HepG2 (cell line): ENCODE measurements around the gene CDK2AP2. TPM values are rescaled to one million over a fixed set of nuclear protein-coding genes. Genes with fewer than 3 reads are reported as not detected.

Experiments used
- HNF4G ChIP-seq, 2 experiments: sonication (generic) in 1 of 2; formaldehyde crosslinking in 1 of 2; IDR thresholded peaks; 2 replicates each; pipeline versions ENCODE4 v1.4.0 to v1.6.1; 2011 to 2020; ENCODE audit warnings: borderline replicate concordance in 2 of 2, low read depth in 2 of 2, mild to moderate bottlenecking in 2 of 2, low read length in 1 of 2, missing genetic modification reagents in 1 of 2, moderate library complexity in 1 of 2
- HOXD1 ChIP-seq: sonication (generic); formaldehyde crosslinking; IDR thresholded peaks from 2 replicates; pipeline ENCODE4 v1.5.0; 2020; ENCODE audit warnings: missing genetic modification reagents
- MTF2 ChIP-seq: sonication (generic); formaldehyde crosslinking; IDR thresholded peaks from 2 replicates; pipeline ENCODE4 v1.5.0; 2020; ENCODE audit warnings: missing genetic modification reagents, borderline replicate concordance
- SMAD9 ChIP-seq: sonication (generic); formaldehyde crosslinking; IDR thresholded peaks from 2 replicates; pipeline ENCODE4 v1.5.1; 2020; ENCODE audit warnings: mild to moderate bottlenecking, missing genetic modification reagents
- SNAI1 ChIP-seq: sonication (generic); formaldehyde crosslinking; IDR thresholded peaks from 2 replicates; pipeline ENCODE4 v1.5.0; 2020; ENCODE audit warnings: mild to moderate bottlenecking, missing genetic modification reagents, borderline replicate concordance
- ZBTB42 ChIP-seq: sonication (generic); formaldehyde crosslinking; IDR thresholded peaks from 2 replicates; pipeline ENCODE4 v1.5.0; 2020; ENCODE audit warnings: mild to moderate bottlenecking, missing genetic modification reagents
- ZC3H4 ChIP-seq: sonication (generic); formaldehyde crosslinking; IDR thresholded peaks from 2 replicates; pipeline ENCODE4 v1.4.0; 2020; ENCODE audit warnings: missing genetic modification reagents, borderline replicate concordance
- ZHX2 ChIP-seq, 2 experiments: sonication (generic) in 1 of 2; formaldehyde crosslinking in 1 of 2; IDR thresholded peaks; 2 replicates each; pipeline versions ENCODE4 v1.6.1 to v1.9.0; 2014 to 2022; ENCODE audit warnings: antibody characterized with exemption in 1 of 2, borderline replicate concordance in 1 of 2, inconsistent platforms in 1 of 2, low read depth in 1 of 2, missing genetic modification reagents in 1 of 2
- ZNF280B ChIP-seq: sonication (generic); formaldehyde crosslinking; IDR thresholded peaks from 2 replicates; pipeline ENCODE4 v1.5.0; 2020; ENCODE audit warnings: missing genetic modification reagents, mild to moderate bottlenecking, borderline replicate concordance
- ZNF557 ChIP-seq: sonication (generic); formaldehyde crosslinking; IDR thresholded peaks from 2 replicates; pipeline ENCODE4 v1.4.0; 2020; ENCODE audit warnings: missing genetic modification reagents
- ZNF772 ChIP-seq: sonication (generic); formaldehyde crosslinking; IDR thresholded peaks from 2 replicates; pipeline ENCODE4 v1.5.0; 2020; ENCODE audit warnings: mild to moderate bottlenecking, missing genetic modification reagents
- polyA plus RNA-seq, 8 experiments: library from polyadenylated mRNA; depleted of rRNA in 3 of 8; stranded (reverse) in 7 of 8; unstranded in 1 of 8; fragments of >200 nt; fragmentation: Illumina TruSeq in 4 of 8; extraction: Trizol in 4 of 8; gene quantifications; 2 replicates each; pipeline versions ENCODE4 v1.2.1 to v1.2.3, GENCODE V29; 2011 to 2016; ENCODE audit warnings: low read depth in 4 of 8, missing spikeins in 1 of 8, mixed read lengths in 1 of 8; ENCODE audit not compliant: insufficient read depth in 1 of 8
- total RNA-seq, 5 experiments: library from RNA; depleted of rRNA; stranded (reverse); fragments of >200 nt; fragmentation: Illumina TruSeq; extraction: Trizol; gene quantifications; 2 replicates each; pipeline ENCODE4 v1.2.3, GENCODE V29; 2016; ENCODE audit warnings: low read depth in 1 of 5
- TF ChIP-seq, protein P1 (sequence below): sonication (generic); formaldehyde crosslinking; IDR thresholded peaks from 2 replicates; pipeline ENCODE4 v1.4.0; 2020; ENCODE audit warnings: mild to moderate bottlenecking, missing genetic modification reagents
- TF ChIP-seq, protein P2 (sequence below), 2 experiments: sonication (generic) in 1 of 2; formaldehyde crosslinking in 1 of 2; IDR thresholded peaks; 2 replicates each; pipeline versions ENCODE4 v1.4.0 to v1.6.1; 2018 to 2020; ENCODE audit warnings: missing genetic modification reagents in 2 of 2, borderline replicate concordance in 1 of 2, low read depth in 1 of 2, mild to moderate bottlenecking in 1 of 2, missing biosample characterization in 1 of 2
- TF ChIP-seq, protein P3 (sequence below): sonication (generic); formaldehyde crosslinking; IDR thresholded peaks from 2 replicates; pipeline ENCODE4 v1.8.0; 2022; ENCODE audit warnings: missing genetic modification reagents, low read depth, mild to moderate bottlenecking, borderline replicate concordance

Gene CDK2AP2
- total and polyA plus RNA-seq, 2 of the 13 experiments (the other 11 are each of a cell fraction or from before 2014, with no cell fraction given), result 15.0 to 23.2 TPM

DNA sequence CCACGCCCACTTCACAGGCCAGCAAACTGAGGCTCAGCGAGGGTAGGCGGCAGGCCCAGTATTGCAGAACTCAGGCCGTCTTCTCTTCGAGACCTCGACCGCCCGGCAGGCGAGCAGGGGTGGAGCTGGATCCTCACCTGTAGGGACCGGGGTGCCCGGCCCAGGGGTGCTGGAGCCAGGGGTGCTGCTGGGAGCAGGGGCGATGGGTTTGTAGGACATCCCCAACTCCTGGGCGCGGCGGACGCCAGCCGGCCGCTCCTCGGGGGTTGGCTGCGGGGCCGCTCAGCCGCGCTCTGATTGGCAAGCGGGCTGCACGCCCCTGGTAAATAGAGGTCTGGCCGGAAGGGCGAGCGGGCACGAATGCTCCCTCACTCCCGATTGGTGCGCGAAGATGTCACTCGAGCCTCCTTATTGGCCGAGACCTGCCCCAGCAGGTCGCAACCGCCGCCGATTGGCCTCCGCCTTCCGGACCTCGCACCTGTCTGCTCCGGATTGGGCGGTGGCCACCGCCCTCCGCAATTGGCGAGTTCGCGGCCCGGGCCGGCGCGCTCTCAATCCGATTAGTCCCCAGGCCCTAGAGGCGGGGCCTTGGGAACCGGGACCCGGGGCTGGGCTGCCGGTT lies at the start of gene CDK2AP2 (continued):
- TF ChIP-seq ZHX2 (IDR thresholded peaks at IDR 0.05; ENCODE audit: low read depth) (no peak), ZHX2 (CRISPR knock-in tag; IDR thresholded peaks at IDR 0.05; ENCODE audit: borderline replicate concordance) (no peak), SMAD9 (CRISPR knock-in tag) (0 out of 2 replicates have a peak, but pooled peaks have one; percentile 25), ZNF557 (no peak), ZNF772 (CRISPR knock-in tag) (peak; percentile 79), HNF4G (IDR thresholded peaks at IDR 0.05; ENCODE audit: borderline replicate concordance, low read depth, low read length) (no peak), HNF4G (CRISPR knock-in tag; IDR thresholded peaks at IDR 0.05; ENCODE audit: borderline replicate concordance, low read depth) (no peak), ZBTB42 (CRISPR knock-in tag) (no peak), ZC3H4 (CRISPR knock-in tag) (no peak), MTF2 (CRISPR knock-in tag) (no peak; the same call in 1 of the 2 replicates), ZNF280B (CRISPR knock-in tag) (no peak), SNAI1 (CRISPR knock-in tag) (0 out of 2 replicates have a peak, but pooled peaks have one; percentile 51), HOXD1 (CRISPR knock-in tag) (no peak; the same call in 1 of the 2 replicates)
- TF ChIP-seq, protein P1, sequence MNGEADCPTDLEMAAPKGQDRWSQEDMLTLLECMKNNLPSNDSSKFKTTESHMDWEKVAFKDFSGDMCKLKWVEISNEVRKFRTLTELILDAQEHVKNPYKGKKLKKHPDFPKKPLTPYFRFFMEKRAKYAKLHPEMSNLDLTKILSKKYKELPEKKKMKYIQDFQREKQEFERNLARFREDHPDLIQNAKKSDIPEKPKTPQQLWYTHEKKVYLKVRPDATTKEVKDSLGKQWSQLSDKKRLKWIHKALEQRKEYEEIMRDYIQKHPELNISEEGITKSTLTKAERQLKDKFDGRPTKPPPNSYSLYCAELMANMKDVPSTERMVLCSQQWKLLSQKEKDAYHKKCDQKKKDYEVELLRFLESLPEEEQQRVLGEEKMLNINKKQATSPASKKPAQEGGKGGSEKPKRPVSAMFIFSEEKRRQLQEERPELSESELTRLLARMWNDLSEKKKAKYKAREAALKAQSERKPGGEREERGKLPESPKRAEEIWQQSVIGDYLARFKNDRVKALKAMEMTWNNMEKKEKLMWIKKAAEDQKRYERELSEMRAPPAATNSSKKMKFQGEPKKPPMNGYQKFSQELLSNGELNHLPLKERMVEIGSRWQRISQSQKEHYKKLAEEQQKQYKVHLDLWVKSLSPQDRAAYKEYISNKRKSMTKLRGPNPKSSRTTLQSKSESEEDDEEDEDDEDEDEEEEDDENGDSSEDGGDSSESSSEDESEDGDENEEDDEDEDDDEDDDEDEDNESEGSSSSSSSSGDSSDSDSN, result peak; percentile 63
- TF ChIP-seq, protein P2, sequence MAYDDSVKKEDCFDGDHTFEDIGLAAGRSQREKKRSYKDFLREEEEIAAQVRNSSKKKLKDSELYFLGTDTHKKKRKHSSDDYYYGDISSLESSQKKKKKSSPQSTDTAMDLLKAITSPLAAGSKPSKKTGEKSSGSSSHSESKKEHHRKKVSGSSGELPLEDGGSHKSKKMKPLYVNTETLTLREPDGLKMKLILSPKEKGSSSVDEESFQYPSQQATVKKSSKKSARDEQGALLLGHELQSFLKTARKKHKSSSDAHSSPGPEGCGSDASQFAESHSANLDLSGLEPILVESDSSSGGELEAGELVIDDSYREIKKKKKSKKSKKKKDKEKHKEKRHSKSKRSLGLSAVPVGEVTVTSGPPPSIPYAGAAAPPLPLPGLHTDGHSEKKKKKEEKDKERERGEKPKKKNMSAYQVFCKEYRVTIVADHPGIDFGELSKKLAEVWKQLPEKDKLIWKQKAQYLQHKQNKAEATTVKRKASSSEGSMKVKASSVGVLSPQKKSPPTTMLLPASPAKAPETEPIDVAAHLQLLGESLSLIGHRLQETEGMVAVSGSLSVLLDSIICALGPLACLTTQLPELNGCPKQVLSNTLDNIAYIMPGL (CRISPR knock-in tag; IDR thresholded peaks at IDR 0.05; ENCODE audit: borderline replicate concordance in 1 of 2, low read depth in 1 of 2), result peak in 1 of 2 experiments; percentile 13; a peak in 1 of 4 replicates
- TF ChIP-seq, protein P3, sequence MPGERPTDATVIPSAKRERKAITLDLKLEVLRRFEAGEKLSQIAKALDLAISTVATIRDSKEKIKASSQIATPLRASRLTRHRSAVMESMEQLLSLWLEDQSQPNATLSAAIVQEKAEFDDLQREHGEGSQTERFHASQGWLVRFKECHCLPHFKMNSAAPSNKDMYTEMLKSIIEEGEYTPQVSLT, result no peak
